IPS-18c (cell line): Measurements from ENCODE around the gene PLPP4.
"Not testable (repeated sequence)": the region's sequence is repeated elsewhere in the genome, so short reads cannot be mapped to it uniquely, and the experiment has no call there.

Source experiments
- H3K4me3 ChIP-seq: 2 replicates; pipeline ENCODE4 v1.7.0; 2013; ENCODE audit warnings: low read depth, mild to moderate bottlenecking, low read length, moderate library complexity; ENCODE audit not compliant: insufficient read depth
- H3K9me3 ChIP-seq: one replicate; pipeline ENCODE4 v1.6.1; 2013; ENCODE audit warnings: mild to moderate bottlenecking, low read length, moderate library complexity; ENCODE audit not compliant: control insufficient read depth, insufficient read depth

Gene PLPP4

DNA sequence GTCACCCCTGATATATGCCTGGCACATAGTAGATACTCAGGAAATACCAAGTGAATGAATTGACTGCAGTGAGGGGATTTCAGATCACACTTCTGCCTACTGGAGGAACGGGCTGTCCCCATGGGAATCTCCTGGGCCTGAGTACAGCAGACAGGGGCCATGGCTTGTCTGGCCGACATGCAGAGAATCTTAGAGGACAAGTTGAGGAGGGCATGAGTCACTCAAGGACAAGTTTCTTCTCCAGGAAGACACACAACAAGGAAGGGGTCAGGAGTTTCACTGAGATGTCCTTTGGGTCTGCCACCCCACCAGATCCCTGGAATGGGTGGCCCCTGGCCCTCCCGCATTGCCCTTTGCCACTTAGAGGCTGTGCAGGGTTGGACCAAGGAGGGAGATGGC is 20.7 kb downstream of the PLPP4 start:
- Histone ChIP-seq H3K9me3 (no peaks in the 10 kb centered on the region), H3K4me3 (no peak overlapping the region)

GRCh38 chr10:120478386-120478785 is 21.4 kb downstream of the PLPP4 start:
- no peak overlapping the region for H3K4me3 ChIP-seq

GRCh38 chr10:120479506-120479905 is 22.5 kb downstream of the PLPP4 start:
- H3K9me3 ChIP-seq, result no peaks in the 10 kb centered on the region
- no peak overlapping the region for H3K4me3 ChIP-seq

More at GRCh38 chr10:120478386-120478785, 21.4 kb downstream of the PLPP4 start:
- H3K9me3 ChIP-seq, result no peaks in the 10 kb centered on the region

- Histone ChIP-seq H3K9me3 (no peaks in the 10 kb centered on the region), H3K4me3 (no peak overlapping the region)
Observed at GRCh38 chr10:120480065-120480600, 23.1 kb downstream of the PLPP4 start.

- no peaks in the 10 kb centered on the region for H3K9me3 ChIP-seq
- H3K4me3 ChIP-seq, result no peak overlapping the region
Observed at GRCh38 chr10:120480848-120481247, 23.8 kb downstream of the PLPP4 start.

- Histone ChIP-seq H3K9me3 (no peaks in the 10 kb centered on the region), H3K4me3 (no peak overlapping the region)
Observed at GRCh38 chr10:120483006-120483405, 26.0 kb downstream of the PLPP4 start.

- Histone ChIP-seq H3K4me3 (no peak overlapping the region), H3K9me3 (no peaks in the 10 kb centered on the region)
Observed at GRCh38 chr10:120483651-120484301, 26.7 kb downstream of the PLPP4 start.

- no peak overlapping the region for H3K4me3 ChIP-seq
Observed at GRCh38 chr10:120485946-120486345, 28.9 kb downstream of the PLPP4 start.

GRCh38 chr10:120486671-120487205 is 29.7 kb downstream of the PLPP4 start:
- Histone ChIP-seq H3K9me3 (no peaks in the 10 kb centered on the region), H3K4me3 (no peak overlapping the region)

More at GRCh38 chr10:120485946-120486345, 28.9 kb downstream of the PLPP4 start:
- no peaks in the 10 kb centered on the region for H3K9me3 ChIP-seq

DNA sequence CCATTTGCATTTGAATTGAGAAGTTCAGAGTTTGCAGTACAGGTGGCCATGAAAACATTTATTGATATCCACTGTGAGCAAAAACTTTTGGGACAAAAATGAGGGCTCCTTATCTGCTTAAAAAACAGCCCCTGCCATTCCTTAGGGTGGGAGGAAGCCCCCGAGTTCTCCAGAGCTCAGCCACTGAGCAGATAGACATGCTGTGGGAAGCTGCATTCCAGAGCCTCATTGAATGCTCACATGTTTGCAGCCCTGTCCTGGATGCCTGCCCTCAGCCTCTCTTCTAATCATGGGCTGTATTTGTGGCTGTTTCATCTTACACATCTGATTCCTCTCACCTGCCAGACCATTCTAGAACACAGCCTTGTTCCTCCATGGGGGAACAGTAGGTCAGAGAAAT is 33.3 kb downstream of the PLPP4 start:
- no peak overlapping the region for H3K4me3 ChIP-seq

DNA sequence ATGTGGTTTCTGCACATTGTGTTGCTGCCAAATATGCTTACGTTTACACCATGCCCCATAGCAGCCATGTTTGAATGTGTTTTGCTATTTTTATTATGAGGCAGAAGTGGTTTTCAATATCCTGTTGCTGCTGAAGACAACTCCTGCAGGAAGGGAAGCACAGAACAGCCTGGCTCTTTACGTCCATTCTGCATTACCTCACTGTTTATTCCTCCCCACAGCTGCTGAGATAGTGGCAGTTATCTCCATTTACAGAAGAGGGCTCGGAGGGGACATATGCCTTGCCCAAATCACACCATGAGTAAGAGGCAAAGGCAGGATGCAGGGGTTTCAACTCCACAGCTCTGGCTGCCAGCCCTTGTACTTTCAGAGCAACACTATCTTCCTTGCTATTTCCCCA is 35.3 kb downstream of the PLPP4 start:
- Histone ChIP-seq H3K4me3 (no peak overlapping the region), H3K9me3 (no peaks in the 10 kb centered on the region)

More for the DNA sequence above, 33.3 kb downstream of the PLPP4 start:
- H3K9me3 ChIP-seq, result no peaks in the 10 kb centered on the region

GRCh38 chr10:120493411-120494312 is 36.6 kb downstream of the PLPP4 start:
- no peak overlapping the region for H3K4me3 ChIP-seq
- no peaks in the 10 kb centered on the region for H3K9me3 ChIP-seq

DNA sequence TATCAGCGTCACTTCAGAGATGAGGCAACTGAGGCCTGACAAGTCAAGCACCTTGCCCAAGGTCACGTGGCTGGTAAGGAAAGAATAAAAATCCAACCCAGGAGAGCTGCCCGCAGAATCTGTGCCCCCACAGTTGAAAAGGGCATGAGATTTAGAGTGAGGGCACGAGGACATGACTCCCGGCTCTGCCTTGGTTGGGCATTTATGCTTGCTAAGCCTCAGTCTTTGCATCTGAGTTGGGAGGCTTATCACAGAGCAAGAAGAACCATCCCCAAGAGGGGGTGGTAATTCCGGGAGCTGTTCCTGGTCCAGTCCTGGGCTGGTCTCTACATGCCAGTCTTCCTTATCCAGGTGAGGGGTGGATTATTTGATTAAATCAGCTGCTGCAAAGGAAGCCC is 37.3 kb downstream of the PLPP4 start:
- no peak overlapping the region for H3K4me3 ChIP-seq
- no peaks in the 10 kb centered on the region for H3K9me3 ChIP-seq

GRCh38 chr10:120495226-120496009 is 38.4 kb downstream of the PLPP4 start:
- no peaks in the 10 kb centered on the region for H3K9me3 ChIP-seq
- no peak overlapping the region for H3K4me3 ChIP-seq

DNA sequence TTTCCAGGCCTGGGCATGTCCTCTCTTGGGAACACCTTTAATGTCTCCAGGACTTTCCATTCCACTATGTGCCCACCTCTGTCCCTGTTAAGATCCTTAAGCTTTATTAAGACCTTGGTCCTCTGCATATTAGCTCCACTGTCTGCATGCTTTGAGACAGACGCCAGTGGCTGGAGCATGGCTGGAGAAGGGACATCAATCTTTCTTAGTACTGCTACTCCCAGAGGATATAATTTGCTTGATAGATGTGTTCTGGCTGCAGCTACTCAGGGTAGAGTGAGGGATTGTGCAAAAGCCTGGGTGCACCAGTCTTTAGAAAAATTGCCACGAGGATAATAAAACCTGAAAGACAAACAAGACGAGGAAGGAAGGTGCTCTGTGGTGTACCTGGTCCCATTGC is 42.9 kb downstream of the PLPP4 start:
- no peaks in the 10 kb centered on the region for H3K9me3 ChIP-seq

GRCh38 chr10:120503689-120504088 is 46.7 kb downstream of the PLPP4 start:
- no peaks in the 10 kb centered on the region for H3K9me3 ChIP-seq
- H3K4me3 ChIP-seq, result no peak overlapping the region

More for the DNA sequence above, 42.9 kb downstream of the PLPP4 start:
- H3K4me3 ChIP-seq, result no peak overlapping the region

DNA sequence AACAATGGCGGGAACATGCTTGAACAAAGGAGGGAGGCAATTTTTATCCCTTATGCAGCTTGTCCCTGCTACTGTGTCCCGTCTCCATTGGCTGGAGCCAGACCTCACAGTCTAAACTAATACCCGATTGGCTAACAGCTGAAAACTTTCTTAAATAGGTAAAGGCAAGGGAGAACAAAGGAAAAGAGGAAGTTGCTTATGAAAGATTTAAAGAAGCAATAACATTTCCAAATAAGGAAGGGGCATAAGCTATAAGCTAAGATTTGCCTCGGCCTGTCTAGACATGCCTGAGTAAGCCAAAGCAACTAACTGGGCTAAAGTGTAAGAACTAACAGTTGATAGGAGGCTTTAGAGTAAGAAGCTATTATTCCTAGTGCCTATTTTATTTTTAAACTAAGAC is 47.2 kb downstream of the PLPP4 start:
- H3K4me3 ChIP-seq, H3K9me3 ChIP-seq: not testable (repeated sequence)
